Fibroblast of gingiva (primary cell): ENCODE measurements around the gene GPR143.
"Not testable (repeated sequence)": the region's sequence is repeated elsewhere in the genome, so short reads cannot be mapped to it uniquely, and the experiment has no call there.

Source experiments
- DNase-seq: peaks from one replicate; pipeline ENCODE4 v3.0.0-alpha.2; 2011; ENCODE audit warnings: low read depth

Gene GPR143

GRCh38 chrX:9765737-9766097 is at the start of gene GPR143:
Gene GPR143 (minus strand): TSS chrX:9765847. CDS start chrX:9765817, 30 bp downstream.
- DNase-seq: no peak

- DNase-seq: not testable (repeated sequence)
Observed at GRCh38 chrX:9811086-9811485, 45.4 kb upstream of the GPR143 start.

GRCh38 chrX:9809876-9810275 is 44.2 kb upstream of the GPR143 start:
- DNase-seq: not testable (repeated sequence)

- no peak for DNase-seq
Observed at GRCh38 chrX:9807355-9808182, 41.9 kb upstream of the GPR143 start.

- no peak for DNase-seq
Observed at GRCh38 chrX:9805956-9806355, 40.3 kb upstream of the GPR143 start.

GRCh38 chrX:9804444-9804843 is 38.8 kb upstream of the GPR143 start:
- DNase-seq: no peak

GRCh38 chrX:9802737-9803136 is 37.1 kb upstream of the GPR143 start:
- no peak for DNase-seq

GRCh38 chrX:9797384-9798360 is 32.0 kb upstream of the GPR143 start:
- DNase-seq: no peak

- no peak for DNase-seq
Observed at GRCh38 chrX:9794495-9794894, 28.8 kb upstream of the GPR143 start.

- DNase-seq: no peak
Observed at GRCh38 chrX:9790866-9791265, 25.2 kb upstream of the GPR143 start.

GRCh38 chrX:9789555-9789954 is 23.9 kb upstream of the GPR143 start:
- no peak for DNase-seq

GRCh38 chrX:9788911-9789310 is 23.3 kb upstream of the GPR143 start:
- DNase-seq: peak; percentile 4

GRCh38 chrX:9786798-9787635 is 21.4 kb upstream of the GPR143 start:
- DNase-seq: no peak

GRCh38 chrX:9785944-9786797 is 20.5 kb upstream of the GPR143 start, which contains the start of gene SHROOM2:
Gene SHROOM2 (plus strand): TSS chrX:9786429. CDS start chrX:9786546, 117 bp downstream.
- DNase-seq: no peak

GRCh38 chrX:9785254-9785943 is 19.8 kb upstream of the GPR143 start:
- no peak for DNase-seq

GRCh38 chrX:9784332-9784731 is 18.7 kb upstream of the GPR143 start:
- DNase-seq: no peak

GRCh38 chrX:9781941-9782340 is 16.3 kb upstream of the GPR143 start:
- no peak for DNase-seq

GRCh38 chrX:9775930-9776329 is 10.3 kb upstream of the GPR143 start:
- DNase-seq: no peak

- no peak for DNase-seq
Observed at GRCh38 chrX:9772943-9773342, 7.3 kb upstream of the GPR143 start.

GRCh38 chrX:9770319-9770718 is 4.7 kb upstream of the GPR143 start:
- DNase-seq: no peak
